ENCODE measurements around the gene TMEM220. TPM values are rescaled to one million over a fixed set of nuclear protein-coding genes. Genes with fewer than 3 reads are reported as not detected.
A peak's percentile ranks its signal among the peaks of the same experiment; 100 is the strongest.

Gene TMEM220
- total RNA-seq, 1 donor = 3.3 TPM

- Histone ChIP-seq H3K79me2 (ENCODE audit: insufficient read depth, low read length) (no peaks in the 10 kb centered on the region), H3K4me2 (ENCODE audit: insufficient read depth, low read length) (no peak overlapping the region), H3K27ac (ENCODE audit: low read depth, low read length) (no peak overlapping the region), H3K9me3 (ENCODE audit: low read depth, low read length) (no peaks in the 10 kb centered on the region), H3K36me3 (ENCODE audit: insufficient read depth, low read length) (peaks cover 17% of the 10 kb centered on the region), H3K27me3 (ENCODE audit: insufficient read depth, low read length) (no peaks in the 10 kb centered on the region), H3K4me1 (ENCODE audit: insufficient read depth, low read length) (peaks cover 6% of the 10 kb centered on the region), H4K20me1 (ENCODE audit: insufficient read depth, low read length) (no peaks in the 10 kb centered on the region), H3K4me3 (ENCODE audit: insufficient read depth, low read length) (no peak overlapping the region), H2AFZ (ENCODE audit: low read length) (no peak overlapping the region)
- DNase-seq (ENCODE audit: insufficient read length, low spot score, missing footprints) = no peak
- TF ChIP-seq, protein P1, sequence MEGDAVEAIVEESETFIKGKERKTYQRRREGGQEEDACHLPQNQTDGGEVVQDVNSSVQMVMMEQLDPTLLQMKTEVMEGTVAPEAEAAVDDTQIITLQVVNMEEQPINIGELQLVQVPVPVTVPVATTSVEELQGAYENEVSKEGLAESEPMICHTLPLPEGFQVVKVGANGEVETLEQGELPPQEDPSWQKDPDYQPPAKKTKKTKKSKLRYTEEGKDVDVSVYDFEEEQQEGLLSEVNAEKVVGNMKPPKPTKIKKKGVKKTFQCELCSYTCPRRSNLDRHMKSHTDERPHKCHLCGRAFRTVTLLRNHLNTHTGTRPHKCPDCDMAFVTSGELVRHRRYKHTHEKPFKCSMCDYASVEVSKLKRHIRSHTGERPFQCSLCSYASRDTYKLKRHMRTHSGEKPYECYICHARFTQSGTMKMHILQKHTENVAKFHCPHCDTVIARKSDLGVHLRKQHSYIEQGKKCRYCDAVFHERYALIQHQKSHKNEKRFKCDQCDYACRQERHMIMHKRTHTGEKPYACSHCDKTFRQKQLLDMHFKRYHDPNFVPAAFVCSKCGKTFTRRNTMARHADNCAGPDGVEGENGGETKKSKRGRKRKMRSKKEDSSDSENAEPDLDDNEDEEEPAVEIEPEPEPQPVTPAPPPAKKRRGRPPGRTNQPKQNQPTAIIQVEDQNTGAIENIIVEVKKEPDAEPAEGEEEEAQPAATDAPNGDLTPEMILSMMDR (IDR thresholded peaks at IDR 0.05; ENCODE audit: extremely low read depth, low read depth, low read length) = no peak
Observed at GRCh38 chr17:10673312-10673711, 56.5 kb downstream of the TMEM220 start.

GRCh38 chr17:10668775-10669174 lies 61.0 kb downstream of the TMEM220 start:
- no peaks in the 10 kb centered on the region for H4K20me1 ChIP-seq (ENCODE audit: insufficient read depth, low read length)
- H3K9me3 ChIP-seq (ENCODE audit: low read depth, low read length) = no peaks in the 10 kb centered on the region
- H3K4me3 ChIP-seq (ENCODE audit: insufficient read depth, low read length) = no peak overlapping the region
- no peaks in the 10 kb centered on the region for H3K79me2 ChIP-seq (ENCODE audit: insufficient read depth, low read length)
- H3K36me3 ChIP-seq (ENCODE audit: insufficient read depth, low read length) = no peaks in the 10 kb centered on the region
- no peak overlapping the region for H3K4me2 ChIP-seq (ENCODE audit: insufficient read depth, low read length)
- TF ChIP-seq, protein P1 (IDR thresholded peaks at IDR 0.05; ENCODE audit: extremely low read depth, low read depth, low read length) = no peak
- no peak overlapping the region for H3K27ac ChIP-seq (ENCODE audit: low read depth, low read length)
- no peak overlapping the region for H2AFZ ChIP-seq (ENCODE audit: low read length)
- DNase-seq (ENCODE audit: insufficient read length, low spot score, missing footprints) = peak; percentile 77
- H3K4me1 ChIP-seq (ENCODE audit: insufficient read depth, low read length) = peaks cover 15% of the 10 kb centered on the region
- no peaks in the 10 kb centered on the region for H3K27me3 ChIP-seq (ENCODE audit: insufficient read depth, low read length)

DNA sequence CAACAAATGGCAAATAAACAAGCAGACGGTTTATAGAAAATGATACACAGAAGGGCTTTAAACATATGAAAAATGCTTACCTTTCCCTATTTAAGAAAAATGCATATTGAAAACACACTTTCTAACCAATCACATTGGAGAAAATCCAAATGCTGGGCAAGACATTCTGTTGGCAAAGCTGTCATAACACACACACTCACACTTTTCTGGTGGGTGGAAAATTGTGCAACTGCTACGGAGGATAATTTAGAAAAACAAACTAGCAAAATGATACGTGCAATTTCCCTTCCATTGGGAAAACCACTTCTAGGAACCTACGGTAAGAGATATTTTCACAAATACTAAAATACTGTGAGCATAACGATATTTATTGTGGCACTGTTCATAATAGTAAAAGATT lies 62.9 kb downstream of the TMEM220 start:
- H3K4me2 ChIP-seq (ENCODE audit: insufficient read depth, low read length) = peak overlapping the region; percentile 11

DNA sequence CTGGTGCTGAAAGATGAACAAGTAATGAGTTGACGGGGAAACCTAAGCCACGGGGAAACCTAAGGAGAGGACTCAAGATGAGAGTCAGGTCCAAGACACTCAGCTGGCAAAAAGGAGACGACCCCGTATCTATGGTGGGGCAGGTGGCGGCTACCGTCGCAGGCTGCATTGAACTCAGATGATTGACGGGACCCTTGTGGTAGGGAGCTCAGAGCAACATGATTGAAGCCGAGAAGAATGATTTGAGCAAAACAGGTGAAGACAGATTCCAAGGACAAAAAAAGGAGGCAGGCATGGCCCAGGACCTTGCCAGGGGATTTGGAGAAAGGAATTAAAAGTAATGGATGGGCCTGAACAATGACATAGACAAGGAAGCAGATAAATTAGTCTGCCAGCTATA lies 65.3 kb downstream of the TMEM220 start:
- H3K27me3 ChIP-seq (ENCODE audit: insufficient read depth, low read length) = no peaks in the 10 kb centered on the region
- no peaks in the 10 kb centered on the region for H3K9me3 ChIP-seq (ENCODE audit: low read depth, low read length)
- H3K4me3 ChIP-seq (ENCODE audit: insufficient read depth, low read length) = no peak overlapping the region
- TF ChIP-seq, protein P1 (IDR thresholded peaks at IDR 0.05; ENCODE audit: extremely low read depth, low read depth, low read length) = no peak
- no peak overlapping the region for H3K4me2 ChIP-seq (ENCODE audit: insufficient read depth, low read length)
- no peaks in the 10 kb centered on the region for H3K79me2 ChIP-seq (ENCODE audit: insufficient read depth, low read length)
- no peaks in the 10 kb centered on the region for H3K36me3 ChIP-seq (ENCODE audit: insufficient read depth, low read length)
- no peak for DNase-seq (ENCODE audit: insufficient read length, low spot score, missing footprints)
- H4K20me1 ChIP-seq (ENCODE audit: insufficient read depth, low read length) = no peaks in the 10 kb centered on the region
- H3K27ac ChIP-seq (ENCODE audit: low read depth, low read length) = no peak overlapping the region
- H2AFZ ChIP-seq (ENCODE audit: low read length) = no peak overlapping the region
- peaks cover 15% of the 10 kb centered on the region for H3K4me1 ChIP-seq (ENCODE audit: insufficient read depth, low read length)

More for the DNA sequence above, 62.9 kb downstream of the TMEM220 start:
- Histone ChIP-seq H3K27me3 (ENCODE audit: insufficient read depth, low read length) (no peaks in the 10 kb centered on the region), H3K27ac (ENCODE audit: low read depth, low read length) (no peak overlapping the region), H2AFZ (ENCODE audit: low read length) (no peak overlapping the region), H3K36me3 (ENCODE audit: insufficient read depth, low read length) (no peaks in the 10 kb centered on the region), H3K79me2 (ENCODE audit: insufficient read depth, low read length) (no peaks in the 10 kb centered on the region), H4K20me1 (ENCODE audit: insufficient read depth, low read length) (no peaks in the 10 kb centered on the region), H3K4me3 (ENCODE audit: insufficient read depth, low read length) (no peak overlapping the region), H3K9me3 (ENCODE audit: low read depth, low read length) (no peaks in the 10 kb centered on the region), H3K4me1 (ENCODE audit: insufficient read depth, low read length) (peaks cover 15% of the 10 kb centered on the region)
- TF ChIP-seq, protein P1 (IDR thresholded peaks at IDR 0.05; ENCODE audit: extremely low read depth, low read depth, low read length) = no peak
- peak; percentile 13 for DNase-seq (ENCODE audit: insufficient read length, low spot score, missing footprints)

Other genes with a start within 250 kb of the TMEM220 start
- not detected in 2 replicates for gene MYH1, start 211.5 kb downstream of the TMEM220 start, total RNA-seq
- gene MYH2, start 180.4 kb downstream of the TMEM220 start, total RNA-seq = not detected in 2 replicates
- 0.88 and 1.8 TPM in 2 replicates for gene MYH3, start 72.7 kb downstream of the TMEM220 start, total RNA-seq
- 16.5 and 18.8 TPM in 2 replicates for gene SCO1, start 32.5 kb downstream of the TMEM220 start, total RNA-seq
- 17.4 and 22.1 TPM in 2 replicates for gene ADPRM, start 32.4 kb downstream of the TMEM220 start, total RNA-seq
- gene TMEM238L, start 74.1 kb upstream of the TMEM220 start, total RNA-seq = not detected in 2 replicates
- not detected in 2 replicates for gene PIRT, start 108.1 kb upstream of the TMEM220 start, total RNA-seq